GM12878 (cell line): ENCODE measurements around the gene HERPUD2. TPM values are rescaled to one million over a fixed set of nuclear protein-coding genes. Genes with fewer than 3 reads are reported as not detected.

Experiments used
- BCL11A ChIP-seq: IDR thresholded peaks from 2 replicates; pipeline ENCODE4 v1.6.1; 2011; ENCODE audit warnings: low read depth, low read length
- CHD1 ChIP-seq: IDR thresholded peaks from 2 replicates; pipeline ENCODE4 v1.6.1; 2012; ENCODE audit warnings: low read depth, low read length, improper control_type of control experiment
- CREM ChIP-seq: IDR thresholded peaks from 2 replicates; pipeline ENCODE4 v1.6.1; 2014; ENCODE audit warnings: antibody characterized with exemption, low read depth
- DPF2 ChIP-seq: fragments of 450-650 bp; IDR thresholded peaks from 2 replicates; pipeline ENCODE4 v1.6.1; 2017; ENCODE audit warnings: mild to moderate bottlenecking
- EGR1 ChIP-seq, 2 experiments: IDR thresholded peaks; 1 replicate in 1 of 2; 2 replicates in 1 of 2; pipeline ENCODE4 v1.6.1; 2011 to 2012; ENCODE audit warnings: low read depth in 2 of 2, low read length in 2 of 2, borderline replicate concordance in 1 of 2, mild to moderate bottlenecking in 1 of 2, moderate library complexity in 1 of 2
- FOXK2 ChIP-seq: fragments of 450-650 bp; IDR thresholded peaks from 2 replicates; pipeline ENCODE4 v1.6.1; 2017; ENCODE audit warnings: mild to moderate bottlenecking, moderate library complexity
- KAT2A ChIP-seq: conservative IDR thresholded peaks from 2 replicates; pipeline ENCODE4 v1.6.1; 2011; ENCODE audit warnings: low read depth, low read length; ENCODE audit not compliant: control insufficient read depth
- NR2C2 ChIP-seq: IDR thresholded peaks from 2 replicates; pipeline ENCODE4 v1.6.1; 2011; ENCODE audit warnings: borderline replicate concordance, low read depth; ENCODE audit not compliant: control insufficient read depth, insufficient read length
- PAX8 ChIP-seq: fragments of 450-650 bp; IDR thresholded peaks from 2 replicates; pipeline ENCODE4 v1.6.1; 2017; ENCODE audit warnings: mild to moderate bottlenecking, moderate library complexity
- POLR2AphosphoS5 ChIP-seq: IDR thresholded peaks from 2 replicates; pipeline ENCODE4 v1.6.1; 2011; ENCODE audit warnings: mild to moderate bottlenecking, low read length, inconsistent platforms
- RBBP5 ChIP-seq: fragments of 200-600 bp; sonication (generic); conservative IDR thresholded peaks from 2 replicates; pipeline ENCODE4 v1.6.1; 2016
- RFX5 ChIP-seq: IDR thresholded peaks from 2 replicates; pipeline ENCODE4 v1.6.1; 2011; ENCODE audit warnings: low read depth, low read length, improper control_type of control experiment
- SMARCA5 ChIP-seq: fragments of 450-650 bp; IDR thresholded peaks from 2 replicates; pipeline ENCODE4 v1.6.1; 2017; ENCODE audit warnings: mild to moderate bottlenecking
- SPI1 ChIP-seq: IDR thresholded peaks from 2 replicates; pipeline ENCODE4 v1.6.1; 2011; ENCODE audit warnings: low read depth, mild to moderate bottlenecking, low read length, moderate library complexity, borderline replicate concordance; ENCODE audit not compliant: insufficient read depth
- STAT1 ChIP-seq: fragments of 450-650 bp; conservative IDR thresholded peaks from 2 replicates; pipeline ENCODE4 v1.6.1; 2014; ENCODE audit warnings: antibody characterized with exemption, mild to moderate bottlenecking
- TCF12 ChIP-seq: IDR thresholded peaks from 2 replicates; pipeline ENCODE4 v1.6.1; 2011; ENCODE audit warnings: low read depth, mild to moderate bottlenecking, low read length
- TCF3 ChIP-seq: IDR thresholded peaks from 2 replicates; pipeline ENCODE4 v1.6.1; 2012; ENCODE audit warnings: low read depth, mild to moderate bottlenecking, low read length, borderline replicate concordance; ENCODE audit not compliant: insufficient read depth
- TCF7 ChIP-seq: IDR thresholded peaks from 2 replicates; pipeline ENCODE4 v1.6.1; 2014; ENCODE audit warnings: antibody characterized with exemption, borderline replicate concordance
- WRNIP1 ChIP-seq: IDR thresholded peaks from 2 replicates; pipeline ENCODE4 v1.6.1; 2011; ENCODE audit warnings: low read depth, low read length, improper control_type of control experiment, borderline replicate concordance
- ZNF24 ChIP-seq: fragments of 450-650 bp; IDR thresholded peaks from 2 replicates; pipeline ENCODE4 v1.6.1; 2017; ENCODE audit warnings: antibody characterized with exemption, mild to moderate bottlenecking
- ZNF274 ChIP-seq: IDR thresholded peaks from one replicate; pipeline ENCODE4 v1.8.0; 2011; ENCODE audit not compliant: insufficient read length, insufficient read depth
- ZSCAN29 ChIP-seq: fragments of 450-650 bp; IDR thresholded peaks from 2 replicates; pipeline ENCODE4 v1.6.1; 2017; ENCODE audit warnings: mild to moderate bottlenecking, moderate library complexity
- polyA plus RNA-seq, 11 experiments: library from polyadenylated mRNA; depleted of rRNA in 4 of 11; unstranded in 6 of 11; stranded (reverse) in 5 of 11; fragments of >200 nt; fragmentation: Nextera tagmentation in 4 of 11; fragmentation: Illumina TruSeq in 1 of 11; extraction: Ambion mirVana in 4 of 11; extraction: Trizol in 1 of 11; gene quantifications; 1 replicate in 1 of 11; 2 replicates in 10 of 11; pipeline versions ENCODE4 v1.2.1 to v1.2.3, GENCODE V29; 2011 to 2016; ENCODE audit warnings: inconsistent platforms in 2 of 11, missing spikeins in 2 of 11, low read depth in 1 of 11
- total RNA-seq, 4 experiments: library from RNA; depleted of rRNA in 3 of 4; stranded (reverse); fragments of >200 nt in 3 of 4; fragmentation: Illumina TruSeq in 1 of 4; extraction: Trizol in 1 of 4; gene quantifications; 2 replicates each; pipeline versions ENCODE4 v1.2.1 to v1.2.3, GENCODE V29; 2013 to 2021
- TF ChIP-seq, protein P1 (sequence below): IDR thresholded peaks from 2 replicates; pipeline ENCODE4 v1.6.1; 2011; ENCODE audit warnings: borderline replicate concordance, low read depth, mild to moderate bottlenecking, moderate library complexity, low read length; ENCODE audit not compliant: insufficient read depth, poor library complexity, severe bottlenecking
- TF ChIP-seq, protein P2 (sequence below): fragments of 450-650 bp; formaldehyde crosslinking; IDR thresholded peaks from 2 replicates; pipeline ENCODE4 v1.4.0; 2022; ENCODE audit warnings: mild to moderate bottlenecking, moderate library complexity
- TF ChIP-seq, protein P3 (sequence below): fragments of 450-650 bp; IDR thresholded peaks from 2 replicates; pipeline ENCODE4 v1.6.1; 2014; ENCODE audit warnings: mild to moderate bottlenecking
- TF ChIP-seq, protein P4 (sequence below): fragments of 450-650 bp; conservative IDR thresholded peaks from 2 replicates; pipeline ENCODE4 v1.6.1; 2017; ENCODE audit warnings: mild to moderate bottlenecking, moderate library complexity

Gene HERPUD2
- total and polyA plus RNA-seq, 10 of the 15 experiments (the other 5 are each of a cell fraction or from before 2014, with no cell fraction given), result 4.7 to 69.6 (median 13.9) TPM

DNA sequence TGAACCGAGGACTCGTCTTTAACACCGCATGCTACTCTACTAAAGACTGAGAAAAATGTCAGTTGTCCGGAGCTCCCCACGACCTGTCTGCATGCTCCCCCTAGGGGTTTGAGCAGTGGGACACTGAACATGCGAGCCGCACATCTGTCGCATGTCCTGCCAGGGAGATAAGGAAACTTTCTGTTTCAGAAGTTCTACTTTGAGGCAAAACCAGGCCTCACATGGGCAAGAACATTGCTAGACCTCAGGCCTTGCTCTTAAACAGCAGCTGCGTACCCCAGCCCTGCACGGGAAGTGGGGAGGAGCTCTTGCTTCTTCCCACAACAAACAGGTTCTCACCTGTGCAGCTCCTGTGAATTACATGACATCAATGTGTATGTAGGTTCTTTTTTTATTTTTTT lies 30.3 kb upstream of the HERPUD2 start (continued):
- TF ChIP-seq RFX5 (no peak), NR2C2 (no peak), TCF7 (no peak), POLR2AphosphoS5 (peak; percentile 63), DPF2 (no peak; the same call in 1 of the 2 replicates), KAT2A (no peak), SMARCA5 (no peak), WRNIP1 (no peak), CHD1 (no peak), TCF12 (peak; percentile 96), ZSCAN29 (no peak), BCL11A (peak; percentile 68; the same call in 1 of the 2 replicates), PAX8 (no peak), RBBP5 (no peak), ZNF274 (no peak), STAT1 (no peak), CREM (peak; percentile 75), ZNF24 (no peak), EGR1 (IDR thresholded peaks at IDR 0.05; ENCODE audit: borderline replicate concordance in 1 of 2, low read depth in 2 of 2, low read length in 2 of 2) (no peak), SPI1 (peak; percentile 61; the same call in 1 of the 2 replicates), FOXK2 (no peak), TCF3 (peak; percentile 77; the same call in 1 of the 2 replicates)
- TF ChIP-seq, protein P1, sequence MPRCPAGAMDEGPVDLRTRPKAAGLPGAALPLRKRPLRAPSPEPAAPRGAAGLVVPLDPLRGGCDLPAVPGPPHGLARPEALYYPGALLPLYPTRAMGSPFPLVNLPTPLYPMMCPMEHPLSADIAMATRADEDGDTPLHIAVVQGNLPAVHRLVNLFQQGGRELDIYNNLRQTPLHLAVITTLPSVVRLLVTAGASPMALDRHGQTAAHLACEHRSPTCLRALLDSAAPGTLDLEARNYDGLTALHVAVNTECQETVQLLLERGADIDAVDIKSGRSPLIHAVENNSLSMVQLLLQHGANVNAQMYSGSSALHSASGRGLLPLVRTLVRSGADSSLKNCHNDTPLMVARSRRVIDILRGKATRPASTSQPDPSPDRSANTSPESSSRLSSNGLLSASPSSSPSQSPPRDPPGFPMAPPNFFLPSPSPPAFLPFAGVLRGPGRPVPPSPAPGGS, result peak; percentile 99
- TF ChIP-seq, protein P2, sequence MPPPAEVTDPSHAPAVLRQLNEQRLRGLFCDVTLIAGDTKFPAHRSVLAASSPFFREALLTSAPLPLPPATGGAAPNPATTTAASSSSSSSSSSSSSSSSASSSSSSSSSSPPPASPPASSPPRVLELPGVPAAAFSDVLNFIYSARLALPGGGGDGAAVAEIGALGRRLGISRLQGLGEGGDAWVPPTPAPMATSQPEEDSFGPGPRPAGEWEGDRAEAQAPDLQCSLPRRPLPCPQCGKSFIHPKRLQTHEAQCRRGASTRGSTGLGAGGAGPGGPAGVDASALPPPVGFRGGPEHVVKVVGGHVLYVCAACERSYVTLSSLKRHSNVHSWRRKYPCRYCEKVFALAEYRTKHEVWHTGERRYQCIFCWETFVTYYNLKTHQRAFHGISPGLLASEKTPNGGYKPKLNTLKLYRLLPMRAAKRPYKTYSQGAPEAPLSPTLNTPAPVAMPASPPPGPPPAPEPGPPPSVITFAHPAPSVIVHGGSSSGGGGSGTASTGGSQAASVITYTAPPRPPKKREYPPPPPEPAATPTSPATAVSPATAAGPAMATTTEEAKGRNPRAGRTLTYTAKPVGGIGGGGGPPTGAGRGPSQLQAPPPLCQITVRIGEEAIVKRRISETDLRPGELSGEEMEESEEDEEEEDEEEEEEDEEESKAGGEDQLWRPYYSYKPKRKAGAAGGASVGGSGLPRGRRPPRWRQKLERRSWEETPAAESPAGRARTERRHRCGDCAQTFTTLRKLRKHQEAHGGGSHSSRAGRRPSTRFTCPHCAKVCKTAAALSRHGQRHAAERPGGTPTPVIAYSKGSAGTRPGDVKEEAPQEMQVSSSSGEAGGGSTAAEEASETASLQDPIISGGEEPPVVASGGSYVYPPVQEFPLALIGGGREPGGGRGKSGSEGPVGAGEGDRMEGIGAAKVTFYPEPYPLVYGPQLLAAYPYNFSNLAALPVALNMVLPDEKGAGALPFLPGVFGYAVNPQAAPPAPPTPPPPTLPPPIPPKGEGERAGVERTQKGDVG (CRISPR knock-in tag), result no peak
- TF ChIP-seq, protein P3, sequence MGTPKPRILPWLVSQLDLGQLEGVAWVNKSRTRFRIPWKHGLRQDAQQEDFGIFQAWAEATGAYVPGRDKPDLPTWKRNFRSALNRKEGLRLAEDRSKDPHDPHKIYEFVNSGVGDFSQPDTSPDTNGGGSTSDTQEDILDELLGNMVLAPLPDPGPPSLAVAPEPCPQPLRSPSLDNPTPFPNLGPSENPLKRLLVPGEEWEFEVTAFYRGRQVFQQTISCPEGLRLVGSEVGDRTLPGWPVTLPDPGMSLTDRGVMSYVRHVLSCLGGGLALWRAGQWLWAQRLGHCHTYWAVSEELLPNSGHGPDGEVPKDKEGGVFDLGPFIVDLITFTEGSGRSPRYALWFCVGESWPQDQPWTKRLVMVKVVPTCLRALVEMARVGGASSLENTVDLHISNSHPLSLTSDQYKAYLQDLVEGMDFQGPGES, result no peak
- TF ChIP-seq, protein P4, sequence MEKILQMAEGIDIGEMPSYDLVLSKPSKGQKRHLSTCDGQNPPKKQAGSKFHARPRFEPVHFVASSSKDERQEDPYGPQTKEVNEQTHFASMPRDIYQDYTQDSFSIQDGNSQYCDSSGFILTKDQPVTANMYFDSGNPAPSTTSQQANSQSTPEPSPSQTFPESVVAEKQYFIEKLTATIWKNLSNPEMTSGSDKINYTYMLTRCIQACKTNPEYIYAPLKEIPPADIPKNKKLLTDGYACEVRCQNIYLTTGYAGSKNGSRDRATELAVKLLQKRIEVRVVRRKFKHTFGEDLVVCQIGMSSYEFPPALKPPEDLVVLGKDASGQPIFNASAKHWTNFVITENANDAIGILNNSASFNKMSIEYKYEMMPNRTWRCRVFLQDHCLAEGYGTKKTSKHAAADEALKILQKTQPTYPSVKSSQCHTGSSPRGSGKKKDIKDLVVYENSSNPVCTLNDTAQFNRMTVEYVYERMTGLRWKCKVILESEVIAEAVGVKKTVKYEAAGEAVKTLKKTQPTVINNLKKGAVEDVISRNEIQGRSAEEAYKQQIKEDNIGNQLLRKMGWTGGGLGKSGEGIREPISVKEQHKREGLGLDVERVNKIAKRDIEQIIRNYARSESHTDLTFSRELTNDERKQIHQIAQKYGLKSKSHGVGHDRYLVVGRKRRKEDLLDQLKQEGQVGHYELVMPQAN, result no peak
